Stimulated activated CD8-positive, alpha-beta memory T cell treated with anti-CD3 and anti-CD28 coated beads, Interleukin-7, amount 100 ng/mL, for 48 hours (primary cell): ENCODE data around the gene DEPDC5.
"Not testable (repeated sequence)": the region's sequence is repeated elsewhere in the genome, so short reads cannot be mapped to it uniquely, and the experiment has no call there.

Experiments
- DNase-seq, 2 donors: peaks; one replicate each; pipeline ENCODE4 v3.0.0-alpha.2; 2020; ENCODE audit warnings: low read depth in 1 of 2; ENCODE audit errors: extremely low read depth in 1 of 2

The DEPDC5 gene

GRCh38 chr22:31753634-31754501 lies at the start of gene DEPDC5:
Gene DEPDC5, plus strand, starts transcription at chr22:31754019. Its CDS starts 903 bp downstream, at chr22:31754922.
- peak; percentile 91 to 96 for DNase-seq

DNA sequence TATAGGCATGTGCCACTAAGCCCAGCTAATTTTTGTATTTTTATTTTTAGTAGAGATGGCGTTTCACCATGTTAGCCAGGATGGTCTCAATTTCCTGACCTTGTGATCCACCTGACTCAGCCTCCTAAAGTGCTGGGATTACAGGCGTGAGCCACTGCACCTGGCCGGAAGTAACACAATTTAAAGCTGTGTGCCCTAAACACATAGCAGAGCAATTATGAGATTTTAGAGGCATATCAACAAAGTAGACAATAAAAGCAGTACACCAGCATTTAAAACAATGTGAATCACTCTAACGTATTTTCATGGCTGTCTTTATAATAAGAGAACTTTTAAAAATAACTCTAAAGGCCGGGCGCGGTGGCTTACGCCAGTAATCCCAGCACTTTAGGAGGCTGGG lies 46.3 kb upstream of the DEPDC5 start:
- no peak for DNase-seq

- DNase-seq, result not testable (repeated sequence)
Observed at GRCh38 chr22:31711226-31711625, 42.6 kb upstream of the DEPDC5 start.

GRCh38 chr22:31715147-31715778 lies 38.6 kb upstream of the DEPDC5 start:
- DNase-seq, result no peak

- no peak for DNase-seq
Observed at GRCh38 chr22:31719850-31720471, 33.9 kb upstream of the DEPDC5 start.

DNA sequence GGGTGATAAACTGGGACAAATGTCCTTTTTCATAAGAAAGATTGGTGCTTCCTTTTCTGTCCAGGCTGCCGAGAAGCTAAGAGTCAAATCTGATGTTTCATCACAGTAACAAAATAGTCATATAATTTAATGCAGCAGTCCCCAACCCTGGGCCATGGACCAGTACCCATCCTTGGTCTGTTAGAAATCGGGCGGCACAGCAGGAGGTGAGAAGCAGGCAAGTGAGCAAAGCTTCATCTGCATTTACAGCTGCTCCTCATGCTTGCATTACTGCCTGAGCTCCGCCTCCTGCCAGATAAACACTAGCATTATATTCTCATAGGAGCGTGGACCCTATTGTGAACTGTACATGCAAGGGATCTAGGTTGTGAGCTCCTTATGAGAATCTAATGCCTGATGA lies 30.1 kb upstream of the DEPDC5 start:
- no peak for DNase-seq

DNA sequence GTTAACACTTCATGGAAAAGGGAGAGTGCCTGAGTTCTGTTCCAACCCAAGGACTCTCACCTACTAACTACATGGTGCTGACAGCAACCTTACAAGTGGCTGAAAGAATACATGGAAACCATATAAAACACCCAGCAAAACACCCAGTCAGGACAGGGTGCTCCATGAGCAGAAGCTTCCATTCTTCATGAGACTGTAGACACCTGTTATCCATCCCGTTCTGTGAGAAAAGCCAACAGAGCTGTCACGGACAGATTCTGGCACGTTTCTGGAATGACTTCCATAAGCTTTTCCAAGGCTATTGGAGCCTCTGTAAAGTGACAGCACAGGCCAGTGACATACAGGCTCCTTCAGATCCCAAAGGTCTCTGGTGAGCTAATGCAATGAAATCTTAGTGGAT lies 27.1 kb upstream of the DEPDC5 start:
- DNase-seq, result no peak

- no peak for DNase-seq
Observed at GRCh38 chr22:31728857-31729256, 25.0 kb upstream of the DEPDC5 start.

DNA sequence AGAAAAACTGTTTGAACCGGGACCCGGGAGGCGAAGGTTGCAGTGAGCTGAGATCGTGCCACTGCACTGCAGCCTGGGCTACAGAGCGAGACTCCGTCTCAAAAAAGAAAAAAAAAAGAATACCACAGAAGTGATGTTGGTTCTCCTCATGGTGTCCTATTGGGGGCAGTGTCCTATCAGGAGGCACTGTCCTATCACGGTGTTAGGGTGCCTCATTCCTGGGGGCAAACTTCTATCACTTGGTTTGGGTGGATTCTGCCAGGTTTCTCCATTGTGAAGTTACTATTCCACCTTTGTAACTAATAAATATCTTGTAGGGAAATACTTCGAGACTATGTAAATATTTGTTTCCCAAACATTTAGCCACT lies 23.5 kb upstream of the DEPDC5 start:
- no peak for DNase-seq

GRCh38 chr22:31732089-31732829 lies 21.6 kb upstream of the DEPDC5 start:
- DNase-seq, result no peak

- no peak for DNase-seq
Observed at GRCh38 chr22:31733580-31734079, 20.2 kb upstream of the DEPDC5 start.

DNA sequence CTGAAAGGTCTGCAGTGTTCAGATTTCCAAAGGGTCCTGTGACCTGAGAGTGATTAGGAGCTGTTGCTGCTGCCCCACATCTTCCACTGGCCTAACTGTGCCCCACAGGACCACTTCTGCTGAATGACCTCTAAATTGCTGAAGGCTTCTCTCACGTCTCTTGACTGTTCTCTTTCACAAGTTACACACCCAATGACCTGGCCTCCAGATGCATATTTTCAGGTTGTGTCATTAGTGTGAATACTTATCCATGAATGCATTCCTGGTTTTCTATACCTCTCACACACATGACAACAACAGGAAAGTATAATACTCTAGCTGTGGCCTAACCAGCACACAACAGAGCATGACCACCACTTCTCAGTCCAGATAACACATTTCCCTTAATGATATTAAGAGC lies 19.3 kb upstream of the DEPDC5 start:
- no peak for DNase-seq

DNA sequence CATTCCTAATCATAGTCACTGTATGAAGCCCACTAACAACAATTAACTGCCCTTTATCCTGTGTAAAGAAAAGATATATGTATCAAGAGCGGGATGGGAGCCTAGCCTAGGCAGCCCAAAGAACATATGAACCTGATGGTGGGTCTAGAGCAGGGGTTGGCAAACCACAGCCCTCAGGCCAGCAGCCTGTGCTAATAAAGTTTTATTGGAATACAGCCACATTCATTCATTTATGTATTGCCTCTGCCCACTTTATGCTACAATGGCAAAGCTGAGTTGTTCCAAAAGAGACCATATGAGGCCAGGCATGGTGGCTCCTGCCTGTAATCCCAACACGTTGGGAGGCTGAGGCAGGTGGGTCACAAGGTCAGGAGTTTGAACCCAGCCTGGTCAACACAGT lies 17.4 kb upstream of the DEPDC5 start:
- no peak for DNase-seq

GRCh38 chr22:31737932-31738331 lies 15.9 kb upstream of the DEPDC5 start:
- DNase-seq, result no peak

DNA sequence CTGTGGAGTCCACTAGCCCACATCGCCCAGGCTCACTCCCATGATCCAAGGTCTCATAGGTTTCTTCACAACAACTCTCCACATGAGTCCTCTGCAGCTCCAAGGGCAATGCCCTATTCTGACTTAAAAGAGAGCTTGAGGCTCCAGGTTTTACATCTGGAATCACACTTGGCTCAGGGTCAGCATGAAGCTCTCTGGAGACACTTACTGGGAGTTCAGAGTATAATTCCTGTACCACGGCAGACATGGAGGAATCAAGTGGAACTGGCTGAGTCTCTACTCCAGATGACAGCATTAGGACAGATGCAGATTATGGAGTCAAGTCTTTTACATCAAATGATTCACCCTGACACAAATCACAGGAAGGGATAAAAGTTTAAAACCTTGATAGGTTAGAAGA lies 15.3 kb upstream of the DEPDC5 start:
- no peak for DNase-seq

DNA sequence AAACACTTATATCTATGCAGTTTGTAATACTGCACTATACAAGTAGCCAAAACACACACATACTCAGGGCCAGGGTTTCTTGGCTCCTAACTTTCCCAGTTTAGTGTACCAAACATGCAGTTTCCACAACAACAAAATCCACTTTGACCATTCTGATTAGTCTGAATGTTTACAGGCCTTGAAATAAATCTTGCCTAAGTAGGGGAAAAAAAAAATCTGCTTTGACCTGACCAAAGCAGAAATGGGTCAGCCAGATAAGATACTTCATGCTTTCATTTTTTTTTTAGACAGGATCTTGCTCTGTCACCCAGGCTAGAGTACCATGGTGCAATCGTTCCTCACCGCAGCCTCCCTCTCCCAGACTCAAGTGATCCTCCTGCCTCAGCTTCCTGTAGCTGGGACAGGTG lies 14.0 kb upstream of the DEPDC5 start:
- no peak for DNase-seq

- not testable (repeated sequence) for DNase-seq
Observed at GRCh38 chr22:31740314-31740713, 13.5 kb upstream of the DEPDC5 start.

DNA sequence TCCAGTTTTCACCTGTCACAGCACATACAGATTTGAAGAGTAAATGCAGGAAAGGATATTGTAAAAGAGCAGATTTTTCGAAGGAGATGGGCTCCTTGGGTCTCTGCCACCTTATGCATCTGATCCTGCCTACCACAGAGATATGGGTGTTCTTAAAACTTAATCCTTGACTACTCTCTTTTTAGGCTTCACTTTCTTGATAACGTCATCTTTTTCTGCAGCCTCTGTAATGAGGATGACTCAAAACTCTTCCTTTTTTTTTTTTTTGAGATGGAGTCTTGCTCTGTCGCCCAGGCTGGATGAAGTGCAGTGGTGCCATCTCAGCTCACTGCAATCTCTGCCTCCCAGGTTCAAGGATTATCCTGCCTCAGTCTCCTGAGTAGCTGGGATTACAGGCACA lies 11.7 kb upstream of the DEPDC5 start:
- DNase-seq, result no peak

DNA sequence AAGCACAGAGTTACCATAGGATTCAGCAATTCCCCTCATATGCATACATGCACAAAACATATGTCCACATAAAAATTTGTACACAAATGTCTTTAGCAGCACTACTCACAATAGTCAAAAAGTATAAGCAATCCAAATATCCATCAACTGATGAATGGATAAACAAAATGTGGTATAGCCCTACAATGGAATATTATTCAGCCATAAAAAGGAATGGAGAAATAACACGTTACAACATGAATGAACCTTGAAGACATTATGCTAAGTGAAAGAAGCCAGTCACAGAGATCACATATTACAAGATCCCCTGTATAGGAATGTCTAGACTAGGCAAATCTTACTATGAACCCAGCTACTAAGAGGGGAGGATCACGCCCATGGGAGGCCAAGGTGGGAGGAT lies 11.1 kb upstream of the DEPDC5 start:
- no peak for DNase-seq

DNA sequence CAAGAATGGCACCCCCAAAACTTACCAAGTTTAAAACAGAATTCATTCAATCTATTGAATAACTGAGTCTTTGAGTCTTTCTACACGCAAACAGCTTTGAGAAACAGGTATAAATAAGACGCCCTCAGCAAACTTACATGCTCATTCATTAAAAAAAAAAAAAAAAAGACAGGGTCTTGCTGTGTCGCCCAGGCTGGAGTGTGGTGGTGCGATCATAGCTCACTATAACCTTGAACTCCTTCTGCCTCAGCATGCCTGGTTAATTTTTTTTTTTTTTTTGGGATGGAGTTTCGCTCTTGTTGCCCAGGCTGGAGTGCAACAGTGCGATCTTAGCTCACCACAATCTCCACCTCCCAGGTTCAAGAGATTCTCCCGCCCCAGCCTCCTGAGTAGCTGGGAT lies 9.9 kb upstream of the DEPDC5 start:
- no peak for DNase-seq

DNA sequence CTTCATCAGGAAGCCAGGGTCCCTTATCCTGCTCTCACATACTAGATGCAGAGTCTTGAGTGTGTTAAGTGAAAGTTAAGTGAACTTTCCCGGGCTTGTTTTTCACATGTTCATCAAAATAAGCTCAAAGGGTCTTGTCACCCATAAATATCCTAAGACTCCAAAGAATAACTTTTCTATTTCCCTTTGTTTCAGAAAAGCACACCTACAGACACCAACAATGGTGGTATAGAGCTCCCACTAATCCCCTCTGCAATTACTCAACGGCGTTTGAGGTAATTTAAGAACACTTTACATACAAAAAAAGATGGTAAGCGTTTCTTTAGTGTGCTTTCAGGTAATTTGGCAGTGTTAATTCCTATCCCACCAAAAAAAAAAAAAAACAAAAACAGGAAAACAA lies 6.4 kb upstream of the DEPDC5 start:
- no peak for DNase-seq
